ENCODE measurements around the gene SYNDIG1. TPM values are rescaled to one million over a fixed set of nuclear protein-coding genes. Genes with fewer than 3 reads are reported as not detected.

The SYNDIG1 gene
- total RNA-seq, 1 donor: 1.6 TPM

- TF ChIP-seq CTCF (IDR thresholded peaks at IDR 0.05; ENCODE audit: insufficient read depth, low read length): no peak
- DNase-seq (ENCODE audit: low read depth): no peak
Measured at GRCh38 chr20:24615353-24615752, 145.9 kb downstream of the SYNDIG1 start.

GRCh38 chr20:24616258-24617079 lies 147.0 kb downstream of the SYNDIG1 start:
- DNase-seq (ENCODE audit: low read depth): no peak
- TF ChIP-seq CTCF (IDR thresholded peaks at IDR 0.05; ENCODE audit: insufficient read depth, low read length): no peak
- no peak overlapping the region for H3K4me3 ChIP-seq (ENCODE audit: low read depth, low read length)

More at GRCh38 chr20:24615353-24615752, 145.9 kb downstream of the SYNDIG1 start:
- H3K4me3 ChIP-seq (ENCODE audit: low read depth, low read length): no peak overlapping the region

- no peak for DNase-seq (ENCODE audit: low read depth)
- no peak overlapping the region for H3K4me3 ChIP-seq (ENCODE audit: low read depth, low read length)
- no peak for TF ChIP-seq CTCF (IDR thresholded peaks at IDR 0.05; ENCODE audit: insufficient read depth, low read length)
Measured at GRCh38 chr20:24617080-24617432, 147.6 kb downstream of the SYNDIG1 start.

- DNase-seq (ENCODE audit: low read depth): no peak
- H3K4me3 ChIP-seq (ENCODE audit: low read depth, low read length): no peak overlapping the region
- TF ChIP-seq CTCF (IDR thresholded peaks at IDR 0.05; ENCODE audit: insufficient read depth, low read length): no peak
Measured at GRCh38 chr20:24617757-24618450, 148.5 kb downstream of the SYNDIG1 start.

- DNase-seq (ENCODE audit: low read depth): no peak
- H3K4me3 ChIP-seq (ENCODE audit: low read depth, low read length): no peak overlapping the region
- no peak for TF ChIP-seq CTCF (IDR thresholded peaks at IDR 0.05; ENCODE audit: insufficient read depth, low read length)
Measured at GRCh38 chr20:24618739-24619138, 149.3 kb downstream of the SYNDIG1 start.

- TF ChIP-seq CTCF (IDR thresholded peaks at IDR 0.05; ENCODE audit: insufficient read depth, low read length): no peak
- H3K4me3 ChIP-seq (ENCODE audit: low read depth, low read length): no peak overlapping the region
- no peak for DNase-seq (ENCODE audit: low read depth)
Measured at GRCh38 chr20:24619212-24619611, 149.8 kb downstream of the SYNDIG1 start.
